ENCODE measurements around the gene FIBCD1.

The FIBCD1 gene

DNA sequence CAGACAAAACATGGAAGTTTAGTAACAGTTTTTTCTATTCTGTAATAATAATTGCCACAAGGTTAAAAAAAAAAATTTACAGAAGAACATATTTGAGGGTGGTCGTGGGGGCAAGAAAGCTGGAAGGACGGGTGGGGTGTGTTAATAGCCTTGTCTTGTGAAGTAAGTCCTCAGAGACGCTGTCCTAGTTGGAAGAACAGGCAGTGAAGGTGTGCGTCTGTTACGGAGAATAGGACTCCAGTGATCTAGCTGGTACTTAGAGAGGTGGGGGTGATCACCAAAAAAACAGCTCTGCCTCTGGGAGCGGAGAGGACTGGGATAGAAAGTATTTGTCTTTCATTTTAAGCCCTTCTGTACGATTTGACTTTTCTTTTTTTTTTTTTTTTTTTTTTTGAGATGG, 86.2 kb downstream of the FIBCD1 start:
- no peak for DNase-seq

All from T-helper 9 cell (primary cell).